CD1c-positive myeloid dendritic cell (primary cell): Measurements from ENCODE around the gene MEFV.
"Not testable (repeated sequence)": the region's sequence is repeated elsewhere in the genome, so short reads cannot be mapped to it uniquely, and the experiment has no call there.

Source experiments
- DNase-seq: peaks from one replicate; pipeline ENCODE4 v3.0.0-alpha.2; 2016; ENCODE audit errors: extremely low spot score

The MEFV gene

GRCh38 chr16:3215601-3216262 is 40.7 kb downstream of the MEFV start:
- DNase-seq, result no peak

DNA sequence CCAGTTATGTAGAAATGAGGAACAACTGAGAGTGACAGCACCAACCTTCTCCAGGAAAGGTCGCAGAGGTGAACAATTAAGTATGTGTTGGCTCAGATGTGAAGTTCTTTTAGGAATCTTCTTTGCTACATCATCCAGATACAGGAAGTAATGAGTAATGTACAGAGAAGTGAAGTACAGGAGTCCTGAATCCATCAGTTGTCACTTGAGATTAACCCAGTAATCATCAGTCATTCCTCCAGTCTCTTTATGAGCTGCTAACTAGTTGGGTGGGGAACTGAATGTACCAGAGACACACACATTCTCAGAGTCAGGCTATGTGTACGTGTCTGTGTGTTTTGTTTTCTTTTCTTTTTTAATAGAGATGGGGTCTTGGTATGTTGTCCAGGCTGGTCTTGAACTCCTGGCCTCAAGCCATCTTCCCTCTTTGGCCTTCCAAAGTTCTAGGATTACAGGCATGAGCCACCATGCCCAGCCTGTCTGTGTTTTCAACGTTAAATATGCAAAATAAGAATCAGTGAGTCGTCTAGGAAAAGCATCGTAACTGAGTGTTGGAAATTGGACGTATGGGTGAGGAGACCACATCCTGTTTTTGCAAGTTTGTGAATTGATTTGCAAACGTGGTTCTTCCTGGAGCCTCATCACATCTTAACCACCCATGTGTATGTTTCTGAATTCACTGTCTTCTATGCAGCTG is 41.4 kb downstream of the MEFV start:
- peak; percentile 11 for DNase-seq

GRCh38 chr16:3212567-3212966 is 43.9 kb downstream of the MEFV start:
- no peak for DNase-seq

GRCh38 chr16:3212006-3212405 is 44.4 kb downstream of the MEFV start:
- DNase-seq, result no peak

DNA sequence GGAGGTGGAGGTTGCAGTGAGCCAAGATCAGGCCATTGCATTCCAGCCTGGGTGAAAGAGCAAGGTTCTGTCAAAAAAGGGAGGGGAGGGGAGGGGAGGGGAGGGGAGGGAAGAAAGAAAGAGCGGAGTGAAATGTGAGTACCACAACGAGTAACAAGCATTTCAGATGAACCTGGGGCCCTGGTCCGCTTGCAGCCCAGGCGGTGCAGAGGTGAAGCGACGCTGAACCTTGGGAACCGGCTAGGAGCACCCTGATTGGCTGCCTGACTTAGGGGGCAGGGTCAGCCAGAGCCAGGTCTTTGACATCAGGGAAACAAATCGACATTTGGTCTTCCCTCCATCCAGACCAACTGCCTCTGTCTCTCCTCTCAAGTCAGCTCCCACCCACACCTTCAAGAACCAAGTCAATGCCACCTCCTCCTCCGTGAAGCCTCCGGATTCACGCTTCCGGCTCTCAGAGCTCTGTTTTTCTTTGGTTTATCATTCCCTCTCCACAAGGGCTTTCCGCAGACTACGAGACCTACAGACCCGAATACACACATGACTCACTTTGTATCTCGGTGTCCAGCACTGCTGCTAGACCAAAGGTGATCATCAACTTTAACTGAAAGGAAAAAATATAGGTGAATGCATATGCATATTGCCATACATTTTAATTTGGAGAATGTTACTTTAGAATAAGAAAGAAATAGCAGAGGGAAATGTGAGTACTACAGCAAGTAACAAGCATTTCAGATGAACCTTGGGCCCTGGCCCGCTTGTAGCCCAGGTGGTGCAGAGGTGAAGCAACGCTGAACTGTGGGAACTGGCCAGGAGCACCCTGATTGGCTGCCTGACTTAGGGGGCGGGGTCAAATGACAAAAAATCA is 49.1 kb downstream of the MEFV start:
- no peak for DNase-seq

DNA sequence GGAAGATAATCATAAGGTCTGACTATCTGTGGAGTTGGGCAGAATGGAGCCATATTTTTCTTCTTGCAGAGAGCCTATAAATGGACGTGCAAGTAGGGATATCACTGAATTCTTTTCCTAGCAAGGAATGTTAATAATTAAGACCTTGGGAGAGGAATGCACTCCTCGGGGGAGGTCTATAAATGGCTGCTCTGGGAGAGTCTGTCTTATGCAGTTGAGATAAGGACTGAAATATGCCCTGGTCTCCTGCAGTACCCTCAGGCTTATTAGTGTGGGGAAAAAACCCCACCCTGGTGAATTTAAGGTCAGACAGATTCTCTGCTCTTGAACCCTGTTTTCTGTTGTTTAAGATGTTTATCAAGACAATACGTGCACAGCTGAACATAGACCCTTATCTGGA is 50.5 kb downstream of the MEFV start:
- not testable (repeated sequence) for DNase-seq

GRCh38 chr16:3202903-3203539 is 53.4 kb downstream of the MEFV start:
- no peak for DNase-seq

DNA sequence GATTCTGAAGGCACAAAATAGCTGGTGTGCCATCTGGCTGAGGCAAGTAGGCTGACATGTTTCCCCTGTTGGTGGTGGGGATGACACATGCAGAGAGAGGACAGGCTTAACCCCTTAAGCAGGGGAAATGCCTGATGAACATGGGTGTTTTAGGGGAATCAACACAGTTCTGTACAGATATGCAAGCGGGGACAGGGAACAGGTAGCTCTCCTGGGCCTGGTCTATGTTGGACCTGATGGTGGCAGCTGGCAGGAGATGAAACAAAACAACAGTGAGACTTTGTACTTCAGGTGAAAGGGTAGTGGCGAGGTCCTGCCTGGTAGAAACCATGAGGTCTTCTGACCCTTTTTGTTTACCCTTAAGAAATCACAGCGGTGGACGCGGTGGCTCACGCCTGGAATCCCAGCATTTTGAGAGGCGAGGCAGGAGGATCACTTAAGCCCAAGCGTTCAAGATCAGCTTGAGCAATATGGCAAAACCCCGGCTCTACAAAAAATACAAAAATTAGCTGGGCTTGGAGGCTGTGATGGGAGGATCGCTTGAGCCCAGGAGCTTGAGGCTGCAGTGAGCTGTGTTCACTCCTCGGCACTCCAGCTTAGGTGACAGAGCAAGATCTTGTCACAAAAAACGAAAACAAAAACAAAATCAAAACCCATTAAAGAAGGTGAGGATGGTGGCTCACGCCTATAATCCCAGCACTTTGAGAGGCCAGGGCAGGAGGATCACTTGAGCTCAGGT is 57.9 kb downstream of the MEFV start:
- no peak for DNase-seq

GRCh38 chr16:3197694-3198333 is 58.6 kb downstream of the MEFV start:
- not testable (repeated sequence) for DNase-seq

- no peak for DNase-seq
These were observed 60.5 kb downstream of the MEFV start for GRCh38 chr16:3195975-3196374.

- DNase-seq, result no peak
These were observed 61.6 kb downstream of the MEFV start for GRCh38 chr16:3194792-3195191.

GRCh38 chr16:3193221-3194212 is 62.9 kb downstream of the MEFV start:
- DNase-seq, result no peak

GRCh38 chr16:3192476-3193019 is 63.9 kb downstream of the MEFV start:
- no peak for DNase-seq
